Measurements from ENCODE around the gene IRF5.

Gene IRF5

DNA sequence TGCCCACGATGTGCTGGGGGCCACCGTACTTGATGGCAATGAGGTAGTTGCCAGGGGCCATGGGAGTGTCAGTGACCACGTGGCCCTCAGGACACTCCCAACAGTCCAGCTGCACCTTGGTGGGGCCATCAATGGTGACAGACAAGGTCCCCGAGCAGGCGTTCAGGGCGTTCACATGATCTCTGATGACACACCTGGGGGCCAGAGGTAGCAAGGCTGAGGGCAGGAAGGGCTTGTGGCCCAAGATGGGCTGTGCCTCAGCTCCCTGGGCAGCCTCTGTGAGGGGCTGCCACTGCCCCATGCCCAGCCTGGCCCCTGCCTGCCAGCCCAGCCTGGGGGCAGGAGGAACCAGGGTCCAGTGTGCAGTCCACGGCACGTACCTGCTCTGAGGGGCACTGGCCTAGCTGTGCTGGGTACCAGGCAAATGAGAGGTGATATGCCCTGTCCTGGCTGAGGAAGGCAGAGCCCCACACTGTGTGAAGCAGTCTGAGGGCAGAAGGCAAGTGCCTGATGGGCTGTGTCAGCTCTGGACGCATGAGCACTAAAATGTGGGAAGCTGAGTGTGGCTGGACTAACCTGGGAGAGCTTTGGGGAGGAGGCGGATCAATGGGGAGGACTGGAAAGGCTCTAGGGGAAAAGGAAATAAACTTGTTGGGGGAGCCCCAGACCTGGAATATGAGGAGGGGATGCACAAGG lies 23.7 kb upstream of the IRF5 start:
- Histone ChIP-seq H3K9ac (ENCODE audit: low read depth, low read length, poor library complexity, severe bottlenecking) (no peak overlapping the region), H3K9me2 (replicated peaks; ENCODE audit: low read depth, low read length) (no peaks in the 10 kb centered on the region), H3K36me3 (ENCODE audit: insufficient read depth, low read length) (no peaks in the 10 kb centered on the region), H3K9me3 (ENCODE audit: insufficient read depth, low read depth, low read length) (no peaks in the 10 kb centered on the region), H3K4me2 (ENCODE audit: low read depth, low read length, poor library complexity, severe bottlenecking) (no peak overlapping the region), H4K20me1 (ENCODE audit: insufficient read depth, low read length, poor library complexity, severe bottlenecking) (no peaks in the 10 kb centered on the region), H3K79me2 (ENCODE audit: insufficient read depth, low read length) (no peaks in the 10 kb centered on the region), H3K4me1 (ENCODE audit: insufficient read depth, low read length, poor library complexity, severe bottlenecking) (no peaks in the 10 kb centered on the region), H2AFZ (ENCODE audit: low read length) (no peak overlapping the region), H3F3A (ENCODE audit: low read depth) (no peaks in the 10 kb centered on the region), H3K4me3 (ENCODE audit: low read length, poor library complexity, severe bottlenecking) (no peak overlapping the region), H3K27me3 (ENCODE audit: insufficient read depth, low read length, poor library complexity, severe bottlenecking) (no peaks in the 10 kb centered on the region)
- TF ChIP-seq EZH2phosphoT487 (IDR thresholded peaks at IDR 0.05; ENCODE audit: borderline replicate concordance) (no peak), CTCF (conservative IDR thresholded peaks at IDR 0.05; ENCODE audit: low read length) (no peak)

DNA sequence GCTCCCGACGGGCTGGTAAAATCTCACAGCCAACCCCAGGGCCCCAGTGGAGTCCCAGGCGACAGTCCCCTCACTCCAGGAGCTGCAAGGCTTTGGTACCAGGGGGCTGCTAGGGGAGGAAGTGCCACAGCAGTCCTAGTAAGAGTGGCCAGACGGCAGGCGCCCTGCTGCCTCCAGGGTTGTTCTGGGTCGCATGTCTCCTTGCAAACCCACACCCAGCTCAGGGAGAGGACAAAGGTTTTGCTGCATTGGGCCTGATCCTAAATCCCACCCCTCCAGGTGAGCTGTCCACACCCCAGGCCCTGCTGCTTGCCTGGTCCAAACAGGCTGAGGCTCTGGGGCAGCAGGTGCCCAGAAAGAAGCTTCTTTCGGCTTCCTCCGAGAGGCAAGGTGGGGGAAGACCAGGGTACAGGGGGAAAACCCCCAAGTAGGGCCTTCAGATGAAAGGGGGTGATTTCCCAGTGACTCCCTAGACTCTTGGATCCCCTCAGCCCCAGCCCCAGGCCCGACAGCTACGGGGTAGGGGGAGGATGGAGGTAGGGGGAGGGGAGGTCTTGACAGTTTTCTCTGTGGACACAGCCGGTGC lies 23.1 kb upstream of the IRF5 start:
- Histone ChIP-seq H3K27me3 (ENCODE audit: insufficient read depth, low read length, poor library complexity, severe bottlenecking) (no peaks in the 10 kb centered on the region), H3K36me3 (ENCODE audit: insufficient read depth, low read length) (no peaks in the 10 kb centered on the region), H3K79me2 (ENCODE audit: insufficient read depth, low read length) (no peaks in the 10 kb centered on the region), H3K4me2 (ENCODE audit: low read depth, low read length, poor library complexity, severe bottlenecking) (no peak overlapping the region), H4K20me1 (ENCODE audit: insufficient read depth, low read length, poor library complexity, severe bottlenecking) (no peaks in the 10 kb centered on the region), H3K4me1 (ENCODE audit: insufficient read depth, low read length, poor library complexity, severe bottlenecking) (no peaks in the 10 kb centered on the region), H3K9me2 (replicated peaks; ENCODE audit: low read depth, low read length) (no peaks in the 10 kb centered on the region), H3K9me3 (ENCODE audit: insufficient read depth, low read depth, low read length) (no peaks in the 10 kb centered on the region), H3F3A (ENCODE audit: low read depth) (no peaks in the 10 kb centered on the region), H3K9ac (ENCODE audit: low read depth, low read length, poor library complexity, severe bottlenecking) (no peak overlapping the region), H2AFZ (ENCODE audit: low read length) (no peak overlapping the region), H3K4me3 (ENCODE audit: low read length, poor library complexity, severe bottlenecking) (no peak overlapping the region)
- no peak for TF ChIP-seq EZH2phosphoT487 (IDR thresholded peaks at IDR 0.05; ENCODE audit: borderline replicate concordance)
- no peak for TF ChIP-seq CTCF (conservative IDR thresholded peaks at IDR 0.05; ENCODE audit: low read length)

DNA sequence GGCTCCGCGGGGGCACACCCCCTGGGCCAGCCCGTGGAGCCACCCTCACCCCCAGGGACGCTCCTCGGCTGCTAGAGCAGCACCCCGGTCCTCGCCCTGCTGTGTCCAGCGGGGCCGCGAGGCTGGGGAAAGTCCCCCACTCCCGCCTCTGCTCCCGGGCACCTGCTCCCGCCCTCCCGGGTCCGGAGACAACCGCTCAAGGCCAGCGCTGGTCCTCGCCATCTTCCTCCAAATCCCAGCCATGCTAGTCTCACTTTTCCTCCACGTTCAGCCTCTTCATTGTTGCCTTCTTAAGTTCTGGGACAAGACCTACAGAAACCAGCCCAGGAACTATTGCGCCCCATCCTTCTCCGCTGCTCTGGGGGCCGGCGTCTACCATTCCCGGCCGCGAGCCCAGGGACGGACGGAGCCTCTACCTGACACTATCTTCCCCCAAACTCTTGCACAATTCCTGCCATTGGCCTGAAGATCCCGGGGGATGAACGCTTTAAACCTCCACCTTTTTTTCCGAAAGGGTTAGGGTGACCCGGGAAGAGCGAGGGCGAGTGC lies 22.4 kb upstream of the IRF5 start:
- Histone ChIP-seq H3K9me2 (replicated peaks; ENCODE audit: low read depth, low read length) (no peaks in the 10 kb centered on the region), H3K4me2 (ENCODE audit: low read depth, low read length, poor library complexity, severe bottlenecking) (no peak overlapping the region), H3K79me2 (ENCODE audit: insufficient read depth, low read length) (no peaks in the 10 kb centered on the region), H3K9ac (ENCODE audit: low read depth, low read length, poor library complexity, severe bottlenecking) (no peak overlapping the region), H3K9me3 (ENCODE audit: insufficient read depth, low read depth, low read length) (no peaks in the 10 kb centered on the region), H3K4me3 (ENCODE audit: low read length, poor library complexity, severe bottlenecking) (no peak overlapping the region), H3F3A (ENCODE audit: low read depth) (no peaks in the 10 kb centered on the region), H3K36me3 (ENCODE audit: insufficient read depth, low read length) (no peaks in the 10 kb centered on the region), H3K27me3 (ENCODE audit: insufficient read depth, low read length, poor library complexity, severe bottlenecking) (no peaks in the 10 kb centered on the region), H3K4me1 (ENCODE audit: insufficient read depth, low read length, poor library complexity, severe bottlenecking) (no peaks in the 10 kb centered on the region), H2AFZ (ENCODE audit: low read length) (no peak overlapping the region), H4K20me1 (ENCODE audit: insufficient read depth, low read length, poor library complexity, severe bottlenecking) (no peaks in the 10 kb centered on the region)
- TF ChIP-seq CTCF (conservative IDR thresholded peaks at IDR 0.05; ENCODE audit: low read length) (no peak), EZH2phosphoT487 (IDR thresholded peaks at IDR 0.05; ENCODE audit: borderline replicate concordance) (no peak)
